ENCODE measurements around the gene TRAK1. TPM values are rescaled to one million over a fixed set of nuclear protein-coding genes. Genes with fewer than 3 reads are reported as not detected.

The TRAK1 gene
- total RNA-seq, 1 donor from 2014 or later = 36.1 TPM

- DNase-seq (ENCODE audit: low read depth) (no peak), FAIRE-seq (no peak)
- TF ChIP-seq CTCF (IDR thresholded peaks at IDR 0.05; ENCODE audit: insufficient read depth, low read length, severe bottlenecking) = no peak
- Histone ChIP-seq H3K27me3 (ENCODE audit: control insufficient read depth, insufficient read depth, low read length) (no peaks in the 10 kb centered on the region), H3K36me3 (ENCODE audit: control insufficient read depth, insufficient read depth, low read length) (peaks cover 27% of the 10 kb centered on the region), H3K4me3 (ENCODE audit: low read depth, low read length) (no peak overlapping the region)
Measured at GRCh38 chr3:42198709-42199108, 107.6 kb downstream of the TRAK1 start.

- TF ChIP-seq CTCF (IDR thresholded peaks at IDR 0.05; ENCODE audit: insufficient read depth, low read length, severe bottlenecking) = no peak
- DNase-seq (ENCODE audit: low read depth) (no peak), FAIRE-seq (no peak)
- Histone ChIP-seq H3K27me3 (ENCODE audit: control insufficient read depth, insufficient read depth, low read length) (no peaks in the 10 kb centered on the region), H3K4me3 (ENCODE audit: low read depth, low read length) (no peak overlapping the region), H3K36me3 (ENCODE audit: control insufficient read depth, insufficient read depth, low read length) (peaks cover 21% of the 10 kb centered on the region)
Measured at GRCh38 chr3:42202217-42202865, 111.2 kb downstream of the TRAK1 start.

- Histone ChIP-seq H3K36me3 (ENCODE audit: control insufficient read depth, insufficient read depth, low read length) (peaks cover 15% of the 10 kb centered on the region), H3K4me3 (ENCODE audit: low read depth, low read length) (no peak overlapping the region), H3K27me3 (ENCODE audit: control insufficient read depth, insufficient read depth, low read length) (no peaks in the 10 kb centered on the region)
- FAIRE-seq (peak; percentile 60), DNase-seq (ENCODE audit: low read depth) (no peak)
- TF ChIP-seq CTCF (IDR thresholded peaks at IDR 0.05; ENCODE audit: insufficient read depth, low read length, severe bottlenecking) = no peak
Measured at GRCh38 chr3:42204867-42205599, 113.9 kb downstream of the TRAK1 start.

GRCh38 chr3:42205800-42206514 lies 114.8 kb downstream of the TRAK1 start:
- no peaks in the 10 kb centered on the region for H3K27me3 ChIP-seq (ENCODE audit: control insufficient read depth, insufficient read depth, low read length)
- peaks cover 13% of the 10 kb centered on the region for H3K36me3 ChIP-seq (ENCODE audit: control insufficient read depth, insufficient read depth, low read length)
- no peak for TF ChIP-seq CTCF (IDR thresholded peaks at IDR 0.05; ENCODE audit: insufficient read depth, low read length, severe bottlenecking)
- DNase-seq (ENCODE audit: low read depth) = no peak
- FAIRE-seq = peak; percentile 23
- H3K4me3 ChIP-seq (ENCODE audit: low read depth, low read length) = no peak overlapping the region

GRCh38 chr3:42209917-42210316 lies 118.8 kb downstream of the TRAK1 start:
- TF ChIP-seq CTCF (IDR thresholded peaks at IDR 0.05; ENCODE audit: insufficient read depth, low read length, severe bottlenecking) = no peak
- Histone ChIP-seq H3K27me3 (ENCODE audit: control insufficient read depth, insufficient read depth, low read length) (no peaks in the 10 kb centered on the region), H3K4me3 (ENCODE audit: low read depth, low read length) (no peak overlapping the region), H3K36me3 (ENCODE audit: control insufficient read depth, insufficient read depth, low read length) (peaks cover 13% of the 10 kb centered on the region)
- no peak for FAIRE-seq
- DNase-seq (ENCODE audit: low read depth) = no peak

Measured in bronchial epithelial cell (primary cell).